ENCODE results near the gene AFAP1L2. TPM values are rescaled to one million over a fixed set of nuclear protein-coding genes. Genes with fewer than 3 reads are reported as not detected.

AFAP1L2 gene
- total RNA-seq, 2 experiments from 2014 or later = 2.3 to 8.6 TPM

DNA sequence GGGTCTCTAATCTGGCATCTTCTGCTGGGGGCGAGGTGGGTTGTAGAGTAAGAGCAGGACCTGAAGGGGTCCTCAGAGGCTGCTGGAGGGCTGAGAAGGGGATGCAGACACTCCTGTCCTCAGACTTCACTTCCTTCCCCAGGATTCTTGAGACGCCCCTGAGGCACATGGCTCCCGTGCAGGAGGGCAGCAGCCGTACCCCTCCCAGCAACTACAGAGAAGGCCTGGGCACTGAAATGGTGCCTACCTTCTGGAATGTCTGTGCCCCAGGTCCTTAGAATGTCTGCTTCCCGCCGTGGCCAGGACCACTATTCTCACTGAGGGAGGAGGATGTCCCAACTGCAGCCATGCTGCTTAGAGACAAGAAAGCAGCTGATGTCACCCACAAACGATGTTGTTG, 113.2 kb downstream of the AFAP1L2 start:
- Histone ChIP-seq H3K9me2 (ENCODE audit: insufficient read depth, low read length) (no peaks in the 10 kb centered on the region), H2AFZ (ENCODE audit: low read length) (no peak overlapping the region), H3K79me2 (ENCODE audit: insufficient read depth, low read depth, low read length) (no peaks in the 10 kb centered on the region), H4K20me1 (ENCODE audit: insufficient read depth, low read length) (no peaks in the 10 kb centered on the region), H3K9me3 (ENCODE audit: low read length) (peaks cover 12% of the 10 kb centered on the region), H3K4me1 (ENCODE audit: insufficient read depth, low read length, poor library complexity, severe bottlenecking) (no peaks in the 10 kb centered on the region), H3K27ac (ENCODE audit: low read depth, low read length, poor library complexity, severe bottlenecking) (no peak overlapping the region), H3K4me2 (ENCODE audit: low read length) (no peak overlapping the region), H3K4me3 (ENCODE audit: low read depth, low read length, poor library complexity, severe bottlenecking) (no peak overlapping the region), H3K36me3 (ENCODE audit: insufficient read depth, low read length) (no peaks in the 10 kb centered on the region)
- BruUV-seq (replicated peaks) = no TSS peak
- TF ChIP-seq, protein P1, sequence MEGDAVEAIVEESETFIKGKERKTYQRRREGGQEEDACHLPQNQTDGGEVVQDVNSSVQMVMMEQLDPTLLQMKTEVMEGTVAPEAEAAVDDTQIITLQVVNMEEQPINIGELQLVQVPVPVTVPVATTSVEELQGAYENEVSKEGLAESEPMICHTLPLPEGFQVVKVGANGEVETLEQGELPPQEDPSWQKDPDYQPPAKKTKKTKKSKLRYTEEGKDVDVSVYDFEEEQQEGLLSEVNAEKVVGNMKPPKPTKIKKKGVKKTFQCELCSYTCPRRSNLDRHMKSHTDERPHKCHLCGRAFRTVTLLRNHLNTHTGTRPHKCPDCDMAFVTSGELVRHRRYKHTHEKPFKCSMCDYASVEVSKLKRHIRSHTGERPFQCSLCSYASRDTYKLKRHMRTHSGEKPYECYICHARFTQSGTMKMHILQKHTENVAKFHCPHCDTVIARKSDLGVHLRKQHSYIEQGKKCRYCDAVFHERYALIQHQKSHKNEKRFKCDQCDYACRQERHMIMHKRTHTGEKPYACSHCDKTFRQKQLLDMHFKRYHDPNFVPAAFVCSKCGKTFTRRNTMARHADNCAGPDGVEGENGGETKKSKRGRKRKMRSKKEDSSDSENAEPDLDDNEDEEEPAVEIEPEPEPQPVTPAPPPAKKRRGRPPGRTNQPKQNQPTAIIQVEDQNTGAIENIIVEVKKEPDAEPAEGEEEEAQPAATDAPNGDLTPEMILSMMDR (conservative IDR thresholded peaks at IDR 0.05; ENCODE audit: low read length) = no peak
- no peak for TF ChIP-seq EZH2phosphoT487 (IDR thresholded peaks at IDR 0.05; ENCODE audit: borderline replicate concordance, low read depth, low read length)
- intact Hi-C loops (cut with micrococcal nuclease; ENCODE audit: unreplicated experiment) = no loop called here
- POLR2A ChIA-PET = no interaction called here
- CTCF ChIA-PET (ENCODE audit: unreplicated experiment) = no interaction called here
- no peak for DNase-seq (ENCODE audit: low spot score)

DNA sequence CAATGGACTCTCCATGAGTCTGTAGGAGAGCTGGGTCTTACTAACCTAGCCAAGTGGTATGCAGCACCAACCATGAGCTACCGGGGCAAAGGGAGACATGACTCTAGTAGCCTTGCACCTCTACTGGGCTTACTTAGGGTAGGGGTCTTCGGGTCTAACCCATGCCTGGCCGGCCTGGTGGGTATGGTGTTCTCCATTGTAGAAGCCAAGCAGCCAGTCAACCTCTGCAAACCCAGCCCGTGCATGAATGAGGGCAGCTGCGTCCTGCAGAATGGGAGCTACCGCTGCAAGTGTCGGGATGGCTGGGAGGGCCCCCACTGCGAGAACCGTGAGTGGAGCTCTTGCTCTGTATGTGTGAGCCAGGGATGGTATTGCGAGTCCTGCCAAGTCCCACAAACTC, 114.3 kb downstream of the AFAP1L2 start:
- BruUV-seq (replicated peaks) = no TSS peak
- H3K4me2 ChIP-seq (ENCODE audit: low read length) = no peak overlapping the region
- intact Hi-C loops (cut with micrococcal nuclease; ENCODE audit: unreplicated experiment) = no loop called here

GRCh38 chr10:114289096-114289436, 115.2 kb downstream of the AFAP1L2 start:
- H4K20me1 ChIP-seq (ENCODE audit: insufficient read depth, low read length) = no peaks in the 10 kb centered on the region
- no peak overlapping the region for H2AFZ ChIP-seq (ENCODE audit: low read length)
- CTCF ChIA-PET (ENCODE audit: unreplicated experiment) = no interaction called here
- H3K36me3 ChIP-seq (ENCODE audit: insufficient read depth, low read length) = no peaks in the 10 kb centered on the region
- no TSS peak for BruUV-seq (replicated peaks)
- intact Hi-C loops (cut with micrococcal nuclease; ENCODE audit: unreplicated experiment) = no loop called here
- no peak overlapping the region for H3K4me3 ChIP-seq (ENCODE audit: low read depth, low read length, poor library complexity, severe bottlenecking)
- H3K9me2 ChIP-seq (ENCODE audit: insufficient read depth, low read length) = no peaks in the 10 kb centered on the region
- no peak for DNase-seq (ENCODE audit: low spot score)
- no peak overlapping the region for H3K4me2 ChIP-seq (ENCODE audit: low read length)
- no peaks in the 10 kb centered on the region for H3K4me1 ChIP-seq (ENCODE audit: insufficient read depth, low read length, poor library complexity, severe bottlenecking)
- H3K27ac ChIP-seq (ENCODE audit: low read depth, low read length, poor library complexity, severe bottlenecking) = no peak overlapping the region
- POLR2A ChIA-PET = interaction anchor here (0.5 to 0.7 kb wide), 2 partner anchors 18 to 253 kb away, joined by 3 to 4 read pairs; no protein-coding TSS in a partner anchor
- H3K9me3 ChIP-seq (ENCODE audit: low read length) = no peaks in the 10 kb centered on the region
- H3K79me2 ChIP-seq (ENCODE audit: insufficient read depth, low read depth, low read length) = no peaks in the 10 kb centered on the region
- no peak for TF ChIP-seq EZH2phosphoT487 (IDR thresholded peaks at IDR 0.05; ENCODE audit: borderline replicate concordance, low read depth, low read length)
- TF ChIP-seq, protein P1 (conservative IDR thresholded peaks at IDR 0.05; ENCODE audit: low read length) = no peak

More for the DNA sequence above, 114.3 kb downstream of the AFAP1L2 start:
- Histone ChIP-seq H3K9me2 (ENCODE audit: insufficient read depth, low read length) (no peaks in the 10 kb centered on the region), H3K79me2 (ENCODE audit: insufficient read depth, low read depth, low read length) (no peaks in the 10 kb centered on the region), H4K20me1 (ENCODE audit: insufficient read depth, low read length) (no peaks in the 10 kb centered on the region), H3K9me3 (ENCODE audit: low read length) (0 out of 2 replicates have a peak, but pooled peaks cover 2% of the 10 kb centered on the region), H3K27ac (ENCODE audit: low read depth, low read length, poor library complexity, severe bottlenecking) (no peak overlapping the region), H3K4me1 (ENCODE audit: insufficient read depth, low read length, poor library complexity, severe bottlenecking) (no peaks in the 10 kb centered on the region), H3K4me3 (ENCODE audit: low read depth, low read length, poor library complexity, severe bottlenecking) (no peak overlapping the region), H3K36me3 (ENCODE audit: insufficient read depth, low read length) (no peaks in the 10 kb centered on the region), H2AFZ (ENCODE audit: low read length) (no peak overlapping the region)
- DNase-seq (ENCODE audit: low spot score) = no peak
- CTCF ChIA-PET (ENCODE audit: unreplicated experiment) = no interaction called here
- TF ChIP-seq EZH2phosphoT487 (IDR thresholded peaks at IDR 0.05; ENCODE audit: borderline replicate concordance, low read depth, low read length) = no peak
- TF ChIP-seq, protein P1 (conservative IDR thresholded peaks at IDR 0.05; ENCODE audit: low read length) = no peak
- POLR2A ChIA-PET = interaction anchor here (0.5 to 0.7 kb wide), 2 partner anchors 23 to 252 kb away, joined by 3 to 4 read pairs; no protein-coding TSS in a partner anchor
